RPMI7951 (cell line): ENCODE measurements around the gene FUS. TPM values are rescaled to one million over a fixed set of nuclear protein-coding genes. Genes with fewer than 3 reads are reported as not detected.
"Not testable (repeated sequence)": the region's sequence is repeated elsewhere in the genome, so short reads cannot be mapped to it uniquely, and the experiment has no call there.

ENCODE experiments used
- DNase-seq: peaks from one replicate; pipeline ENCODE4 v3.0.0-alpha.2; 2012; ENCODE audit warnings: low read depth
- total RNA-seq: library from RNA; depleted of rRNA; stranded (reverse); fragments of >200 nt; shearing (Covaris generic); gene quantifications from 2 replicates; pipeline ENCODE4 v1.2.3, GENCODE V29; 2014; rRNA removed

The FUS gene
- 15.3 and 19.0 TPM in 2 replicates for total RNA-seq

DNA sequence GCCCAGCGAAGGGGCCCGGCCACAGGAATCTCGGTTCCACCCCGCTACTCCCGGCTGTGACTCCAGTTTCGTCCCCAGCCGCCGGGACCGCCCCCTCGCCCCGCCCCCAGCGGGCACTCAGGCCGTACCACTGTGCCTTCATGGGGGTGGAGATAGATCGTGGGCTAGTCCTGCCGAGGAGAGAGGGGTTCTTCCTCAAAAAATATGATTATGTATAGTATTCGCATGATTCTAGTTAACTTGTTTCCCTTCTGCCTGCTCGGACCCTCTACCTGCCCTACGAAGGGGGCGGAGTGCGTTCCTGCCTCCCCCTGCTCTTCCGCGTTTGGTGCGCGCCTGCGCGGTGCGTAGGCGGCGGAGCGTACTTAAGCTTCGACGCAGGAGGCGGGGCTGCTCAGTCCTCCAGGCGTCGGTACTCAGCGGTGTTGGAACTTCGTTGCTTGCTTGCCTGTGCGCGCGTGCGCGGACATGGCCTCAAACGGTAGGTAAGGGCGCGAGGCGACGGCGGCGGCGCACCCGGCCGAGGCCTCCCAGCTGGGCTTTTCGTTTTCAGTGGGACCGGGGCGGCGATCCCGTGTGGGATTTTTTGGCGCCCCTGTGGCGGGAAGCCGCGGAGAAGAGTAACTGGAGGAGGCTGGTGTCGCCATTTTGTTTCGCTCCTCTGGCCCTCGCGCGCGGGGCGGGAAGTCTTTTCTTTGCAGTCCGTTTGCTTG, at the start of gene FUS:
Gene FUS, plus strand, starts transcription at position 393 of the 713 bp plus-strand sequence. Its CDS starts 76 bp downstream, at position 469.
- peak; percentile 79 for DNase-seq

DNA sequence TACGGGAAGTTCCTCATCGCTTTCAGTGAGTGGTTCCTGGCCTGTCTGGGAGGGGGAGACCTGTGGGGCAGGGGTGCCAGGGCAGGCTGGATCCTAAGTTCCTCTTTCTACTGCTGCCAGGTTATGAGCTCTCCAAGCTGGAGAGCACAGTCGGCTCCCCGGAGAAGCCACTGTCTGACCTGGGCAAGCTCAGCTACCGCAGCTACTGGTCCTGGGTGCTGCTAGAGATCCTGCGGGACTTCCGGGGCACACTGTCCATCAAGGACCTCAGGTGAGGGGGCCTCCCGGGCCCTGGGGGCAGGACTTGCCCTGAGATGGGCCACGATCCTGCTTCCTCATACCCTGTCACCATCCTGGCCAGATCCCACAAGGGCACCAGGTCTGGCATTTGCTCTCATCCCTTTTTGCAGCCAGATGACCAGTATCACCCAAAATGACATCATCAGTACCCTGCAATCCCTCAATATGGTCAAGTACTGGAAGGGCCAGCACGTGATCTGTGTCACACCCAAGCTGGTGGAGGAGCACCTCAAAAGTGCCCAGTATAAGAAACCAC, 49.5 kb upstream of the FUS start:
- DNase-seq, result no peak

DNA sequence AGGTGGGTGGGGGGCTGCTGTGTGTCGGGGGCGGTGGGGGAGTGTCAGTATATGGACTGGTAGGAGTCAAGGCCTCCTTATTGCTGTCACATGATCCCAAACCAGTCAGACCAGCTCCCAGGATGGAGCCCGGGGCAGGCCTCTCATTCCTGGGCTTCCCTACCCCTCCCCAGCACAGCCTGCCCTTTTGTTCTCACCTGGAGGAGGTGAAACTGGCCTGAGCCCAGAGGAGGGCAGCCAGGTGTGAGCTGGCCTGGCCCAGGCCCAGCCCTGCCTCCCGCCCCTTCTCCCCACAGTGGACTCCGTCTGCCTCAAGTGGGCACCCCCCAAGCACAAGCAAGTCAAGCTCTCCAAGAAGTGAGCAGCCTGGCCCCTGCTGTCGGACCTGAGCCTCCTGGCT, 49.0 kb upstream of the FUS start:
- no peak for DNase-seq

DNA sequence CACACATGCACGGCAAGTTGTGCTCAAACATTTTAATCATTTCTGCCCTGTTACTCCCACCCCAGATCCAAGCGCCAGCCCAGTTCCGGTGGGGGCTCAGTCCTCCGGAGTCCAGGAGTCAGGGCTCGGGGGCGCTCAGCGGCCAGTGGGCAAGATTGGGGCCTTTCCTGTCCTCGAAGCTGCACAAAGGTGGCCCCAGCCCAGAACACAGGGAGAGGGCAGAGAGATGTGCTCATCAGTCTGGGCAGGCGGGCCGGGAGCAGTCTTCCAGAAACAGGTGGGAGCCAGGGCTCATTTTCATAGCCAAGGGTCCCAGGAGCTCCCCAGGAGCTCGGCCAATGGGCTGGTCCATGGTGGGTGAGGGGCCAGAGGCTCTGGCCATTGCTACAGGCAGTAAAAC, 48.5 kb upstream of the FUS start:
- DNase-seq, result no peak

DNA sequence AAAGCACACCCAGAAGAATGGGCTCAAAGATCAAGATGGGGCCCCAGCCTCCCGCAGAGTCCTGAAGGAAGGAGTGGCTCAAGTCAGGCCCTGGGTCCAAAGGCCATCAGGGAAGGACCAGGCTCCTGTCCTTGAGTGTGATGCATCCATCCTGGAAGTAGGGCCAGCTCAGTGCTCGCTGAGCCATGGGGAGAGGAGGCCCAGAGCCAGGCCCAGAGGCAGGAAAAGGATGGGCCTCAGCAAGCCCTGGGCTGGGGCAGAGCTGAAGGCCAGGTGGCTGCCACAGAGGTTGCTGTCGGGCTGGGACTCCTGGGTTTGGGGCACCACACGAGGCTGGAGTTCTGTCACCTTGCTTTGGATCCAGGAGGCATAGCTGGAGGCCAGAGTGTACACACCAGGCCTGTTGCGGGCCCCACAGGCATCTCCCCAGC, 48.1 kb upstream of the FUS start:
- no peak for DNase-seq

DNA sequence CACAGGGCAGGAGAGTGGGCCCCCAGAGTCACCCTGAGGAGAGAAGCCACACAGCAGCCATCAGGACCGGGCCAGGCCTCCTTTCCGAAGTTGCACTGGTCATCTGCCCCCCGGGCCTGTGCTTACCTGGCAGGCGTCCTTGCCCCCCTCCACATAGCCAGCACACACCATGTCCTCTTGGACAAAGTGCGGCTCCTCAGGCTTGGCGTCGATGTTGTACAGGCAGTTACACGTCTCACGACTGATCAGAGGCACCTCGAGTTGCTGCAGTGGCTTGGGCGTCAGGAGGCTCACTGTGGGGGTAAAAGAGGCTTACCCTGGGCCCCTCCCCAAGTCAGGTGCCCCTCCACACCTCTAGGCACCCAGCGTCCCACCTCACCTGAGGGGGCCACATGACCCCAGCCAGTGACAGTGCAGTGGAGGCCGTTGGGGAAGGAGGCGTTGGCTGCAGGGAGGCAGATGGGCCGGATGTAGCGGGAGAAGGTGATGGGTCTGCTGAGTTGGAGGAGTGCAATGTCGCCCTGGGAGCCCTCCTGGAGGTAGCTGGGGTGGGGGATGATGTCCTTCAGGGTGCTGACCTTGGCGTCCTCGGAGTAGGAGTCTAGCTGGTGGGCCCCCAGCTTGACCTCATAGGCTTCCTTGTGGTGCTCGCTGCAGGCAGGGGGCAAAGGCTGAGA, 47.5 kb upstream of the FUS start:
- DNase-seq, result no peak

DNA sequence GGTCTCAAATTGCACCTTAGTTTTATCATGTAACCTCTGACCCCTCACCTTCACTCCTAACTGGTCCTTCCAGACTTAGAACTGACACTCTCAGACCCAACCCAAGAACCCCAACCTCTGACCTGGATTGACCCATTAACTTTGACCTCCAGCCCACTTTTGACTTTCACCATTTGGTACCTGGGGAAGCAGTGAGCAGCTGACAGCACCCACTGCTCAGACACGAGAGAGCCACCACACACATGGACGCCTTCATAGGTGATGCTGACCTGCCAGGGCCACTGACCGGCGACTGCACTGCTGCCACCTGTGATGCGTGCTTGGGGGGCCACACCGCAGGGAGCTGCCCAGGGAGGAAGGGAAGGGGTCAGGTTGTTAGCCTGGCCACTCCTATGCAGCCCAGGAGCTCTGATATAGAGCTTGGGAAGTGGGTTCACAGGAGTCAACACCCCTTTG, 46.9 kb upstream of the FUS start:
- DNase-seq, result no peak

DNA sequence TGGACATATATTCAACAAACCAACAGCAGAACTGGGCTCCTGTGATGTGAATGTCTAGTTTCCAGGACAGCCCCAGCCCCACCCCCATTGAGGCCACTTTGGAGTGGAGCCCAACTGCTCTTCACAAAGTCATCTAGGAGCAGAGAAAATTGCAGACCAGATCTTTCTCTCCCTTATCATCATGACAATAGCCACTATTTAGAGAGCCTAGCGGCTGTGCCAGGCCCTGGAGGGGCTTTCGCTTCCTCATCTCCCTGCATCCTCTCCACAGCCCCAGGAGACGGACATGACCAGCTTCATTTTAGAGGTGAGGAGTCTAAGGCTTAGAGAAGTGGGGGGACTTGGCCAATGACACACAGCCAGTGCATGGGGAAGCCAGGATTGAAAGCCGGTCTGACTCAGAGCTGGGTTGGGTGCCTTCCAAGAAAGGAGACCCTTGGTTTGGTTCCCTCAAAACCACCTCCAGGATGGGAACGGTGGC, 45.8 kb upstream of the FUS start:
- DNase-seq, result no peak

DNA sequence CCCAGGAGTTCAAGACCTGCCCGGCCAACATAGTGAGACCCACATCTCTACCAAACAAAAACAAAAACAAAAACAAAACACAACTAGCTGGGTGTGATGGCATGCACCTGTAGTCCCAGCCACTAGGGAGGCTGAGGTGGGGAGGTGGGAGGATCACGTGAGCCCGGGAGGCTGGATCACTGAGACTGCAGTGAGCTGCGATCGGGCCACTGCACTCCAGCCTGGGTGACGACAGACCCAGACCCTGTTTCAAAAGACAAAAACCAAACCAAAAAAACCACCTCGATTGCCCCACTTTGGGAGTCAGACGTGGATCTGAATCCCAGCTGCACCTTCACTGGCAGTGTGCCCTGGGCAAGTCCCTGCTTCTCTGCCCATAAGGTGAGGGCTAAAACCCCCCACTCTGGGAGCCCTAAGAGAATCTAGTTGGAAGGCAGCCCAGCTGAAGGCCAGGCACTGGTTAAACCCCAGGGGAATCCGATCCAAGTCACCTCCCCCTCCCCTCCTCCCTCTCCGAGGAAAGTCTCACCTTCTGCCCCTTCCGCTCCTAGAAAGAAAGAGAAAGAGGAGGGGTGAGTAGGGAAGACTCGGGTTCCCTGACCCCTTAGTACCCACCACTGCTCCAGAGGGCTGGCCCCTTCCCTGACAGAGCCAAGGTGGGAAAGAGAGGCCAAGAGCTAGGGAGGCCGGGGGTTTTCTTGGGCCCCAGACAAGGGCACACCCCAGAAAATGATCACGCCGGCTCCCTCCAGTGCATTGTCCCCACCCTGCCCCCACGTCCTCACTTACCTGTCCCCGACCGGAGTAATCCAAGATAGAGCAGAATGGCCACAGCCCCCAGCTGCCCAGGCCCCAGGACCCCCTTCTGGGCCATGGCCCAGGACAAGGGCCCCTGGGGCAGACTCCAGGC, 45.1 kb upstream of the FUS start:
- no peak for DNase-seq

DNA sequence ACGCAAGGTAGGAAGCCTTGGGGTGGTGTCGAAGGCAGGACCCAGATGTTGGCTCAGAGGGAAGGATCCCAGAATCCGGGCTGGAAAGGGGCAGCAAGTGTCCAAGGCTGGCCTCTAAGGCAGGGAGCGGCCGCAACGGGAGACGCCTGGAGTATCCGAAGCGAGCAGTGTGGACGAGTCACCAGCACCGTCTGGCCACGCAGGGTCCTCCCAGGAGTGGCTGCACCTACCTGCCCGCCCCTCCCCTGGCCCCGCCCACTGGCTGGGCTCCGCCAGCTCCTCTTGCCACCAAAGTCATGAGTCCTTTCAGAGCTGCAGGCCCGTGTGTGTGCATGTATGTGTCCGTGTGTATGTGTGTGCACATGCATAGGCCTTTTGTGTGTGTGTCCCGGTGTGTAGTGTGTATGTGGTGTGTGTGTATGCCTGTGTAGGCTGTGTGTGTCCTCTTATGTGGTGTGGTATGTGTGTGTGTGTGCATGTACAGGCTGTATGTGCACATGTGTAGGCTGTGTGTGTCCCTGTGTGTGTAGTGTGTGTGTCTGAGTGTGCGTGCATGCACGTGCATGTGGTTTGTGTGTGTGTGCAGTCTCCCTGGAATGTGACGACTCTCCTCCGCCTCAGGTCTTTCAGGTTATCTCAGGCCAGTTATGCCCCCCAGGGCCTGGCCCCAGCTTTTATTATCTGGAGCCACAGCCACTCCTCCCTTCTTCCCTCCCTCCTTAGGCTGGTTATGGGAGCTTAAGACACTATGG, 44.2 kb upstream of the FUS start, which contains the start of gene PRSS8:
Gene PRSS8, minus strand, starts transcription at position 193 of the 752 bp plus-strand sequence. CDS start 229 bp downstream, outside the sequence.
- DNase-seq, result no peak

DNA sequence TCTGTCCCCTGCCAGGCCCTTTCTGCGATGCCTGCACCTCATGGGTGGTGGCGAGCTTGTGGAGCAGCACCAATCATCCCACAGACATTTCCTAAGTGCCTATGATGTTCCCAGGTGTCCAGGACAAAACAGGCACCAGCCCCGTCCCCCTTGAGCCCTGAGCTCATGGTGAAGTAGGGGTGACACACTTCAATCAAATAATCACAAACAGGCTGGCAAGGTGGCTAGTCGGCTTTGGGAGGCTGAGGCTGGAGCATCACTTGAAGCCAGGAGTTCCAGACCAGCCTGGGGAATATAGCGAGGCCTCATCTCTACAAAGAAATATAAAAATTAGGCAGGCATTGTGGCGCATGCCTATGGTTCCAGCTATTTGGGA, 43.7 kb upstream of the FUS start:
- no peak for DNase-seq

DNA sequence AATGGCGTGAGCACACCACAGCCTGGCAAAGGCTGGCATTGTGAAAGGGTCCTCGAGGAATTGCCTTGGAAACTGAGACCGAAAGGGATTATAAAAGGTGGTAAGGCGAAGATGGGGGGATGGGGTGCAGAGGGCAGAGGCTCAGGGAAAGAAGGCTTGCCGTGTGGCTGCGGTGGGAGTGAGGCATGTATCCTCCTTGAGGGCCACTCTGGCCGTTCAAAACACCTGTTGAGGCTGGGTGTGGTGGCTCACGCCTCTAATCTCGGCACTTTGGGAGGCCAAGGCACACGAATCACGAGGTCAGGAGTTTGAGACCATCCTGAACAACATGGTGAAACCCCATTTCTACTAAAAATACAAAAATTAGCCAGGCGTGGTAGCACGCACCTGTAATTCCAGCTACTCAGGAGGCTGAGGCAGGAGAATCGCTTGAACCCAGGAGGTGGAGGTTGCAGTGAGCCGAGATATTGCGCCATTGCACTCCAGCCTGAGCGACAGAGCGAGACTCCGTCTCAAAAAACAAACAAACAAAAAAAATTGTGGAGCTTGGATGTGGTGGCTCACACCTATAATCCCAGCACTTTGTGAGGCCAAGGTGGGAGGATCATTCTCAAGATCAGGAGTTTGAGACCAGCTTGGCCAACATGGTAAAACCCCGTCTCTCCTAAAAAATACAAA, 43.0 kb upstream of the FUS start:
- DNase-seq, result not testable (repeated sequence)

DNA sequence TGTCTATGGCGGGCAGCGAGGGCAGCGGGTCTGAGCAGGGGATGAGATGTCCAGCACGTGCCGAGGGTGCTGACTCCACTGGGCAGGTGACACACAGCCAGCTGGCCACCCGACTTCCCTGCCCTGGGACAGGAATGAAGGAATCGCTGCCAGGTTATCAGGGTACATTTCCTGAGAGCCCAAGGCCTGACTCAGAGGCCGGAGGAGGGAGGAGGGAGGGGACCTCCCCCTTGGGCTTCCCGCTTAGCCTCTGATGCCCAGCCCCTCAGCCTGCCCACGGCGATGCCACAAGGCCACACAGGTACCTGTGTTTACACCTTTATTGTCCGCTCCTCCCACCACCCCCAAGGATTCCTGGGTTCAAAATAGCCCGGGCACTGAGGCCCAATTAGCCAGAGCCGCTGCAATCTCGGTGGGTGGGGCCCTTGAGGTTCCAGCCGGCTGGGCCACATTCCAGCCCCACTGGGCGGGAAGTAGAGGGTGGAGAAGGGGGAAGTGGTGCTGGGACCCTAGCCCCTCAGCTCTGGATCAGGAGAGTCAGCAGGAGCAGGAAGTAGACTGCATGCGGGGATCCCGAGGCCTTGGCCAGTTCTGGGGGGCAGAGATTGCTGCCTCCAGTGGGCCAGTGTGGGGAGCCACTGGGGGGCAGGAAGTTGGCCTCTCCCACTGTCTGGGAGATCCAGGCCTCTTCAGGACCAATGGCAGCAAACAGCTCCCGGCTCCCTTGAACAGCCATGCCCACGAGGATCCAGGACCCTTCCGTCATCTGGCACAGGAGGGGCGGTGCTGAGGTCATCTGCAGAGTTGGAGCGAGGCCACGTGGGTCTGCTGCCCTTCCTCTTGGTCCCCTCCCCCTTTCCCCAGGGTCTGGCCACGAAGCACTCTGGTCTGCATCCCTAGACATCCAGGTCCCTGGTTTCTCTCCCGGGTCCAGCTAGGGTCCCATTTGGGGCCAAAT, 41.0 kb upstream of the FUS start:
- peak; percentile 28 for DNase-seq

DNA sequence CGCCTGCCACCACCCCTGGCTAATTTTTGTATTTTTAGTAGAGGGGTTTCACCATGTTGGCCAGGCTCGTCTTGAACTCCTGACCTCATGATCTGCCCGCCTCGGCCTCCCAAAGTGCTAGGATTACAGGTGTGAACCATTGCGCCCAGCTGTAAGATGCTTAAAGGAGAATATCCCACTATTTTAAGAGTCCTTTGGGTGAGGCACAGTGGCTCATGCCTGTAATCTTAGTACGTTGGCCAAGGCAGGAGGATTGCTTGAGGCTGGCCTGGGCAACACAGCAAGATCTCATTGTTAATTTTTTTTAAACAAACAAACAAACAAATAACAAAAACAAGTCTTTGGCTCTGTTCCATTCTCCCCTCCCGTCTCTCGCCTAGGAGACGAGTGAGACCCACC, 38.9 kb upstream of the FUS start:
- DNase-seq, result not testable (repeated sequence)

DNA sequence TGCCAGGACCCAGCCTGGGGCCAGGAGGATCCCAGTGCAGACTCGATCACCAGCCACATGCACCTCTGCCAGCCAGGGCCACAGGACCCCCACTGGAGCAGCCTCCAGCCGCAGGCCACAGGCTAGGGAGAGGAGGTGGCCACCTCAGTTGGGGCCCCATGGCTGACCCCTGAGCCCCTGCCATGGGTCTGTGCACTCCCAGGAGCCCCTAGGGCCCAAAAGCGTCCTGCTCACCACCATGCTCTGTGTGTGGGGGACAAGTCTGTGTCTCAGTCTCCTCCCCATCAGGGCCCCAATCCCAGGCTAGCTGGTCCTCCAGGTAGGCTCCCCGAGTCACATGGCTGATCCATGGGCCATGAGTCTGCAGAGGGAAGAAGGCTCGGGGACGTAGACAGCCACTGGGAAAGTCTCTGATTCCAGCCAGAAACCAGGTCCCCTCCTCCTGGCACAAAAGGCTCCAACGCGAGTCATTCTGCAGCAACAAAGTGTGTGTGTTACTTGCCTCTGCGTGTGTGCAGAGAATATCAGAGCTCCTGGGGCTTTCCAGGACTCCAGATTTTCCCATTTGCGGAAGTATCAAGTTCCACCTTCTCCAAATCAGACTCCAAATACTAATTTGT, 38.3 kb upstream of the FUS start:
- no peak for DNase-seq

DNA sequence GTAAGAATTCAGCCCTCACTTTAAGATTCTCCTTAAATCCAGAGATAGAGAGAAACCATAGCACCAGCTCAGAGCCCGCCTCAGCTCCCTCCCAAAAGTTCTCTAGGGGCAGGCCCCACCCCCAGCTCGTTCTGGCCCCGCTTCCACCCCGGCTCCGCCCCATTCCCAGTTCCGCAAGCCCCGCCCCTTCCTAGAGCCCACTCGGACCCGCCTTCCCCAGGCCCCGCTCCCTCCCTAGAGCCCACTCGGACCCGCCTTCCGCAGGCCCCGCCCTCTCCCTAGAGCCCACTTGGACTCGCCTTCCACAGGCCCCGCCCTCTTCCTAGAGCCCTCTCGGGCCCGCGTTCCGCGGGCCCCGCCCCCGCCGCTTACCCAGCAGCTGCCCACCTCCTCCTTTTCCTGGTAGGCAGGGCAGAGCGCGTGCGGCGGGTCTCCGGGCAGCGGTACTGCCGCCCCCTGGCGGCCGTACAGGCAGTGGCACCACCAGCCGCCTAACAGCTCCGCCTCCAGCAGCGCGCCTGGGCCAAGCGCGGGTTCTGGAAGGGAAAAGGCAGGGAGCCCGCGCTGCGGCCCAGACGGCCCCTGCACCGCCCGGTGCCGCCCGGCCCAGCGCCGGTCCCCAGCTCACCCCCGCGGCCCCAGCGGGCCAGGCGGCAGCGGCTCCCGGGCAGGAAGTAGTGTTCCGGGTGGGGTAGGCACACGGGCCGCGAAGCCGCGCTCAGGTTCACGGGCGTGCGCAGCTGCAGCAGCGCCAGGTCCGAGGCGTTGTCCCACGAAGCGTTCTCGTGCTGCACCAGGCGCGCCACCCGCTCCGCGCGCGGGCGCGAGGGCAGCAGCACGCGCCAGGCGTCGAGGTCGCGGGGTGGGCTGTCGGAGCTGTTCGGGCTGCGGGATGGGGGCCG, 37.6 kb upstream of the FUS start:
- peak; percentile 95 for DNase-seq

DNA sequence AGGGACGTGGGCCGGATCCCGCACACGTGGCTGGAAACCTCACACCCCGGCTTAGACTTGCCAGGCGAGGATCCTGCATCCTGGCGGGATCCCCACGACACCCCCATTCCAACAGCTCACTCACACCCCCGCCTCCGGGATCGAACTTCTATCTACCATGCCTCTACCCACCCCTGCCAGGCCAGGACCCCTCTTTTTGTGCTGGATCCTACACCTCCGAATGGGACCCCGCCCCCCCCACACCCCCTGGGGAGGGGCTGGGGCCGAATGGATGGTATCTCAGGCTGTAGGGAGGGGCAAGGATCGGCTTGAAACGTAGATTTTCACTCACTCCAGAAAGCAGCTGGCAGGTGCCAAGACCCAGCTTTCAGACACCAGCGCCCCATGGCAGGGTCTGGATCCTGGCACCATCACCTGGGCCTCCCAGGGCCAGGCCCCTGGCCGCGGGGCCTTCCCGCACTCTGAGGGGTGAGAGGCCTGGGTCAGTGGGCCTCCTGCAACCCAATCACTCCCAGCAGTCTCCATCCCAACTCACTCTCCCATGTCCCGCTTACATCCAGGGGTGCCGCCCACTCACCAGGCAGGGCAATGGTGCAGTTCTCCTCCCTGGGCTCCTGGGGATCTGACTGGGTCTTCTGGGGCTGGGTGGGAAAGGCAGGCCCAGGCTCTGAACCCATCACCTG, 36.8 kb upstream of the FUS start:
- DNase-seq, result no peak
